ENCODE results near the gene DNMT3A.

DNA sequence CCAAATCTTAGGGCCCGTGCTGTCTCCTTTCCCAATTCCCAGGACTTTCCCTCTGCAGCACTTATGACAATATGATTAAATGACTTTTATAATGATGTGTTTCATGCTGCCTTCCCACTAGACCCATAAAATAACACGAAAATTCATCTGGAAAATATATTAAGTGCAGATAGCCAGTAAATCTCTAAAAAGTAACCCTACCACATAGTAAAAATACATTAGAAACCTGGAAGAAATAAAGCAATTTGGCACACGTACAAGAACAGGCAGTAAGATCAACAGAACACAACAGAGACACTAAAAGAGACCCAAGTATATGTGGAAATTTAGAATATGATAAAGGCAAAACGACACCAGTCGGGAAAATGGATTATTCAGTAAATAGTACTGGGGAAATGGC lies 143.1 kb downstream of the DNMT3A start:
- no peak for TF ChIP-seq POLR2A (IDR thresholded peaks at IDR 0.05; ENCODE audit: low read length)
- no peak for TF ChIP-seq GATA1 (IDR thresholded peaks at IDR 0.05; ENCODE audit: low read depth, low read length)
